Heart right ventricle (tissue), 16 donors: ENCODE results near the gene FAM110A. TPM values are rescaled to one million over a fixed set of nuclear protein-coding genes. Genes with fewer than 3 reads are reported as not detected.

Experiments
- ATAC-seq, 8 donors: fragments of 200-7000 bp; cut with Tn5 transposase; one replicate each; pipeline ENCODE4 v1.9.1; 2020; ENCODE audit warnings: mild to moderate bottlenecking in 8 of 8, moderate library complexity in 8 of 8, moderate number of reproducible peaks in 1 of 8
- DNase-seq, 2 donors: peaks; one replicate each; pipeline ENCODE4 v3.0.0-alpha.2; 2020
- H3K27ac ChIP-seq, 10 donors: fragments of 200-600 bp; sonication (generic) in 2 of 10; one replicate each; pipeline versions ENCODE4 v1.5.0 to v1.8.0; 2020 to 2022; ENCODE audit warnings: mild to moderate bottlenecking in 3 of 10
- H3K27me3 ChIP-seq, 7 donors: fragments of 200-600 bp; one replicate each; pipeline ENCODE4 v1.8.0; 2021 to 2022; ENCODE audit warnings: mild to moderate bottlenecking in 2 of 7
- H3K36me3 ChIP-seq, 9 donors: fragments of 200-600 bp; sonication (generic) in 1 of 9; one replicate each; pipeline versions ENCODE4 v1.5.0 to v1.8.0; 2020 to 2022; ENCODE audit warnings: mild to moderate bottlenecking in 2 of 9
- H3K4me1 ChIP-seq, 9 donors: fragments of 200-600 bp; sonication (generic) in 1 of 9; one replicate each; pipeline versions ENCODE4 v1.5.0 to v1.8.0; 2020 to 2022; ENCODE audit warnings: mild to moderate bottlenecking in 4 of 9
- H3K4me3 ChIP-seq, 10 donors: fragments of 200-600 bp; sonication (generic) in 2 of 10; one replicate each; pipeline versions ENCODE4 v1.5.0 to v1.8.0; 2020 to 2022; ENCODE audit warnings: mild to moderate bottlenecking in 7 of 10, moderate library complexity in 2 of 10
- H3K9me3 ChIP-seq, 11 donors: fragments of 200-600 bp in 10 of 11; sonication (generic) in 2 of 11; one replicate each; pipeline versions ENCODE4 v1.5.0 to v1.8.0; 2013 to 2022; ENCODE audit warnings: mild to moderate bottlenecking in 2 of 11, control low read depth in 1 of 11, moderate library complexity in 1 of 11
- CTCF ChIP-seq, 9 donors: fragments of 200-600 bp; sonication (generic) in 2 of 9; IDR thresholded peaks; one replicate each; pipeline versions ENCODE4 v1.5.0 to v1.8.0; 2021 to 2022; ENCODE audit warnings: antibody characterized with exemption in 9 of 9, mild to moderate bottlenecking in 5 of 9, moderate library complexity in 1 of 9
- WGBS, 2 donors: extraction: QIAGEN DNeasy Blood & Tissue Kit; methylation state at CpG; one replicate each; pipeline ENCODE4 v1.1.7; 2013; ENCODE audit warnings: inconsistent platforms in 1 of 2; 5-methylcytosine and 5-hydroxymethylcytosine counted together
- intact Hi-C, 10 donors: fragments of 100-400 bp; cut with DNase I; formaldehyde crosslinking; loops; one replicate each; pipeline versions ENCODE4 v1.11.1 to v1.14.2; 2022
- polyA plus RNA-seq, 2 donors: library from polyadenylated mRNA; stranded (reverse); fragments of 200-250 nt; gene quantifications; one replicate each; pipeline ENCODE4 v1.2.3, GENCODE V29; 2013
- total RNA-seq, 10 donors: library from RNA; stranded (reverse); fragmentation: NEBNext Ultra II Directional in 3 of 10; extraction: Animal tissue kit (Norgen Biotek cat#: 25700) in 3 of 10; gene quantifications; one replicate each; pipeline versions ENCODE4 v1.2.1 to v1.2.4, GENCODE V29; 2021 to 2023
- donor health status: Arrhythmogenic right ventricular cardiomyopathy.
- donor health status: ischemic (EF 13 %, LVEDD 7.1; RV severe dilation, severe dysfunction).
- donor health status: healthy with polysubstance abuse.
- donor health status: DM: no; HTN: yes; CAD: no.
- donor health status: DM: no; HTN: no; CAD: no.
- donor health status: ischemic (EF 25% LVEDD 6.9; RV normal size, moderate dysfunction).
- donor health status: ischemic (EF 25% LVEDD 5.7; RV mildly dilated, moderate dysfunction).
- donor health status: healthy.
- donor health status: DM: yes; HTN: yes; CAD: no.
- donor health status: Ischemic cardiomyopathy.
- donor health status: ischemic (EF 35%, LVEDD 5.7; RV mildly dilated, moderate dysfunction).
- donor health status: nonischemic (EF 11% LVEDD 7.7; RV severe dilation, severe dysfunction).
- donor health status: DM: yes; HTN: yes; CAD: no.
- donor health status: PGD.
- donor health status: ischemic (EF 29% LVEDD 5.4; RV normal size, mild dysfunction).
- donor health status: nonischemic (EF 23%, LVEDD 6.1; RV moderate dilation, normal function).

Gene FAM110A
- total and polyA plus RNA-seq, 12 donors: 0.99 to 5.9 (median 2.1) TPM

GRCh38 chr20:842547-842940 lies 9.0 kb downstream of the FAM110A start:
- no peak for ATAC-seq
- H3K9me3 ChIP-seq: peaks cover 0 to 12% (median 0%) of the 10 kb centered on the region in 11 donors
- DNase-seq: no peak
- peaks cover 0 to 3% (median 0%) of the 10 kb centered on the region in 9 donors for H3K36me3 ChIP-seq
- H3K27ac ChIP-seq: no peak overlapping the region
- no peak for TF ChIP-seq CTCF (IDR thresholded peaks at IDR 0.05)
- H3K27me3 ChIP-seq: peaks cover 0 to 16% (median 0%) of the 10 kb centered on the region in 7 donors
- WGBS, 2 donors: 82 to 94% methylated on average over 2 of the region's 2 CpGs
- peaks cover 4 to 72% (median 20%) of the 10 kb centered on the region in 9 donors for H3K4me1 ChIP-seq
- no peak overlapping the region for H3K4me3 ChIP-seq
- intact Hi-C loops: no loop called here

- no peak overlapping the region for H3K4me3 ChIP-seq
- H3K9me3 ChIP-seq: no peaks in the 10 kb centered on the region
- no peak overlapping the region for H3K27ac ChIP-seq
- peaks cover 0 to 16% (median 0%) of the 10 kb centered on the region in 7 donors for H3K27me3 ChIP-seq
- intact Hi-C loops: no loop called here
- no peak for DNase-seq
- no peak for TF ChIP-seq CTCF (IDR thresholded peaks at IDR 0.05)
- peaks cover 0 to 3% (median 0%) of the 10 kb centered on the region in 9 donors for H3K36me3 ChIP-seq
- ATAC-seq: no peak
- 86 to 89% methylated on average over 9 of the region's 9 CpGs for WGBS, 2 donors
- H3K4me1 ChIP-seq: peaks cover 4 to 66% (median 20%) of the 10 kb centered on the region in 9 donors
Measured at GRCh38 chr20:843912-844311, 10.4 kb downstream of the FAM110A start.

GRCh38 chr20:844473-845225 lies 11.1 kb downstream of the FAM110A start:
- peak; percentile 95 to 99 (median 98) for ATAC-seq
- TF ChIP-seq CTCF (IDR thresholded peaks at IDR 0.05): no peak
- peaks cover 4 to 66% (median 20%) of the 10 kb centered on the region in 9 donors for H3K4me1 ChIP-seq
- H3K27me3 ChIP-seq: peaks cover 0 to 16% (median 0%) of the 10 kb centered on the region in 7 donors
- peaks cover 0 to 3% (median 0%) of the 10 kb centered on the region in 9 donors for H3K36me3 ChIP-seq
- peak overlapping the region in 9 of 10 donors; percentile 17 to 61 (median 49) for H3K4me3 ChIP-seq
- WGBS, 2 donors: 13 to 20% methylated on average over 47 of the region's 47 CpGs
- H3K27ac ChIP-seq: peak overlapping the region in 1 of 10 donors; percentile 78
- intact Hi-C loops: loop anchor here in 1 of 10 donors (5.0 kb wide), 1 partner anchor 38 kb away; no protein-coding TSS in a partner anchor
- peak; percentile 88 to 95 for DNase-seq
- no peaks in the 10 kb centered on the region for H3K9me3 ChIP-seq

- no peak for TF ChIP-seq CTCF (IDR thresholded peaks at IDR 0.05)
- intact Hi-C loops: loop anchor here in 1 of 10 donors (5.0 kb wide), 1 partner anchor 37 kb away; no protein-coding TSS in a partner anchor
- no peak for ATAC-seq
- peak overlapping the region in 6 of 10 donors; percentile 22 to 55 (median 49) for H3K4me3 ChIP-seq
- peaks cover 4 to 66% (median 20%) of the 10 kb centered on the region in 9 donors for H3K4me1 ChIP-seq
- H3K9me3 ChIP-seq: no peaks in the 10 kb centered on the region
- H3K36me3 ChIP-seq: peaks cover 0 to 3% (median 0%) of the 10 kb centered on the region in 9 donors
- peaks cover 0 to 16% (median 0%) of the 10 kb centered on the region in 7 donors for H3K27me3 ChIP-seq
- H3K27ac ChIP-seq: peak overlapping the region in 1 of 10 donors; percentile 78
- peak in 1 of 2 donors; percentile 23 for DNase-seq
- WGBS, 2 donors: 62 to 71% methylated on average over 48 to 50 of the region's 50 CpGs
Measured at GRCh38 chr20:845226-845868, 11.8 kb downstream of the FAM110A start.
